IMR-90 (cell line): ENCODE data around the gene TNKS1BP1. TPM values are rescaled to one million over a fixed set of nuclear protein-coding genes. Genes with fewer than 3 reads are reported as not detected.

ENCODE experiments used
- ATAC-seq: fragments of 200-7000 bp; cut with Tn5 transposase; 2 replicates; pipeline ENCODE4 v1.9.1; 2020; ENCODE audit warnings: low read depth, mild to moderate bottlenecking, moderate library complexity
- BruUV-seq: library from RNA; stranded (reverse); fragments of 400-500 nt; replicated peaks from 2 replicates; lab custom pipeline; 2021; lab: Mats Ljungman, UMichigan
- CTCF ChIA-PET: fragments of 300-600 bp; formaldehyde crosslinking; extraction: SDS; loops from one replicate; lab custom pipeline; 2021; ENCODE audit warnings: antibody characterized with exemption; lab: Yijun Ruan, JAX
- POLR2A ChIA-PET: fragments of 300-600 bp; sonication (Branson Sonifier 250); formaldehyde crosslinking; loops from one replicate; lab custom pipeline; 2022; ENCODE audit warnings: antibody characterized with exemption; ENCODE audit not compliant: unreplicated experiment; lab: Charles Lee
- DNase-seq: peaks from one replicate; pipeline ENCODE4 v3.0.0; 2013
- H2AFZ ChIP-seq: replicated peaks from 2 replicates; pipeline ENCODE3; 2013; ENCODE audit warnings: low read length, mild to moderate bottlenecking; ENCODE audit not compliant: poor library complexity
- H2AK5ac ChIP-seq: 2 replicates; pipeline ENCODE4 v1.6.1; 2013; ENCODE audit warnings: low read depth, low read length, inconsistent platforms
- H2AK9ac ChIP-seq: replicated peaks from 2 replicates; pipeline ENCODE3; 2013; ENCODE audit warnings: mild to moderate bottlenecking, low read depth, low read length, moderate library complexity; ENCODE audit not compliant: poor library complexity
- H2BK120ac ChIP-seq: 2 replicates; pipeline ENCODE4 v1.6.1; 2013; ENCODE audit warnings: low read depth, low read length, inconsistent platforms
- H2BK15ac ChIP-seq: 3 replicates; pipeline ENCODE4 v1.6.1; 2013; ENCODE audit warnings: low read depth, low read length, inconsistent platforms
- H2BK20ac ChIP-seq: 2 replicates; pipeline ENCODE4 v1.6.1; 2013; ENCODE audit warnings: low read depth, mild to moderate bottlenecking, inconsistent platforms, low read length, moderate library complexity
- H2BK5ac ChIP-seq: 2 replicates; pipeline ENCODE4 v1.6.1; 2013; ENCODE audit warnings: mild to moderate bottlenecking, low read depth, low read length, inconsistent platforms; ENCODE audit not compliant: poor library complexity, severe bottlenecking
- H3K14ac ChIP-seq: replicated peaks from 2 replicates; pipeline ENCODE4 v1.6.1; 2013; ENCODE audit warnings: low read depth, low read length, inconsistent platforms
- H3K18ac ChIP-seq: 2 replicates; pipeline ENCODE4 v1.6.1; 2013; ENCODE audit warnings: low read depth, low read length, control low read depth
- H3K23ac ChIP-seq: 2 replicates; pipeline ENCODE4 v1.6.1; 2013; ENCODE audit warnings: low read depth, low read length, inconsistent platforms
- H3K27ac ChIP-seq: 2 replicates; pipeline ENCODE4 v1.5.1; 2013; ENCODE audit warnings: mild to moderate bottlenecking, control low read depth, low read length; ENCODE audit not compliant: insufficient read depth
- H3K27me3 ChIP-seq: 2 replicates; pipeline ENCODE4 v1.6.1; 2013; ENCODE audit warnings: low read length; ENCODE audit not compliant: control insufficient read depth, insufficient read depth
- H3K36me3 ChIP-seq: 2 replicates; pipeline ENCODE4 v1.6.1; 2013; ENCODE audit warnings: low read length, mixed read lengths; ENCODE audit not compliant: control insufficient read depth, insufficient read depth
- H3K4ac ChIP-seq: 2 replicates; pipeline ENCODE4 v1.6.1; 2013; ENCODE audit warnings: low read depth, low read length, inconsistent platforms
- H3K4me1 ChIP-seq: 2 replicates; pipeline ENCODE4 v1.6.1; 2013; ENCODE audit warnings: low read length, mixed read lengths; ENCODE audit not compliant: control insufficient read depth, insufficient read depth
- H3K4me2 ChIP-seq: 2 replicates; pipeline ENCODE4 v1.6.1; 2013; ENCODE audit warnings: low read depth, mild to moderate bottlenecking, control low read depth, low read length, moderate library complexity
- H3K4me3 ChIP-seq: 2 replicates; pipeline ENCODE4 v1.5.1; 2013; ENCODE audit warnings: low read depth, mild to moderate bottlenecking, control low read depth, low read length, moderate library complexity; ENCODE audit not compliant: insufficient read depth
- H3K56ac ChIP-seq: 2 replicates; pipeline ENCODE4 v1.6.1; 2013; ENCODE audit warnings: low read length, inconsistent platforms; ENCODE audit not compliant: insufficient read depth; ENCODE audit errors: extremely low read depth
- H3K79me1 ChIP-seq, 2 experiments: 2 replicates each; pipeline ENCODE4 v1.6.1; 2013; ENCODE audit warnings: low read length in 2 of 2, inconsistent platforms in 1 of 2, low read depth in 1 of 2
- H3K9ac ChIP-seq: 2 replicates; pipeline ENCODE4 v1.6.1; 2013; ENCODE audit warnings: low read depth, low read length, control low read depth
- H3K9me1 ChIP-seq: 2 replicates; pipeline ENCODE4 v1.6.1; 2013; ENCODE audit warnings: low read length, inconsistent platforms; ENCODE audit not compliant: insufficient read depth
- H3K9me3 ChIP-seq: 2 replicates; pipeline ENCODE4 v1.6.1; 2013; ENCODE audit warnings: low read length; ENCODE audit not compliant: control insufficient read depth, insufficient read depth
- H4K20me1 ChIP-seq: 2 replicates; pipeline ENCODE4 v1.6.1; 2013; ENCODE audit warnings: low read length, inconsistent platforms; ENCODE audit not compliant: insufficient read depth
- H4K5ac ChIP-seq: 2 replicates; pipeline ENCODE4 v1.6.1; 2013; ENCODE audit warnings: mild to moderate bottlenecking, low read depth, low read length, control low read depth
- H4K8ac ChIP-seq, 2 experiments: 2 replicates each; pipeline ENCODE4 v1.6.1; 2013; ENCODE audit warnings: low read depth in 2 of 2, low read length in 2 of 2, control low read depth in 1 of 2, inconsistent platforms in 1 of 2
- H4K91ac ChIP-seq: 2 replicates; pipeline ENCODE4 v1.6.1; 2013; ENCODE audit warnings: low read depth, low read length, inconsistent platforms; ENCODE audit not compliant: insufficient read depth
- BHLHE40 ChIP-seq: fragments of 150-350 bp; IDR thresholded peaks from 2 replicates; pipeline ENCODE4 v1.6.1; 2016; ENCODE audit warnings: mild to moderate bottlenecking, low read depth, low read length
- CEBPB ChIP-seq: IDR thresholded peaks from 2 replicates; pipeline ENCODE4 v1.6.1; 2012; ENCODE audit warnings: low read depth, low read length, improper control_type of control experiment
- CHD1 ChIP-seq: IDR thresholded peaks from 2 replicates; pipeline ENCODE4 v1.6.1; 2012; ENCODE audit warnings: low read depth, low read length, improper control_type of control experiment
- CTCF ChIP-seq: conservative IDR thresholded peaks from 2 replicates; pipeline ENCODE4 v1.5.1; 2012; ENCODE audit warnings: mild to moderate bottlenecking, low read depth, low read length, improper control_type of control experiment
- FOS ChIP-seq: fragments of 150-350 bp; IDR thresholded peaks from 2 replicates; pipeline ENCODE4 v1.6.1; 2016; ENCODE audit warnings: low read depth, low read length
- MAFK ChIP-seq: IDR thresholded peaks from 2 replicates; pipeline ENCODE4 v1.6.1; 2012; ENCODE audit warnings: low read depth, low read length, improper control_type of control experiment
- MAZ ChIP-seq: IDR thresholded peaks from 2 replicates; pipeline ENCODE4 v1.6.1; 2012; ENCODE audit warnings: low read depth, mild to moderate bottlenecking, low read length, improper control_type of control experiment, moderate library complexity, borderline replicate concordance
- MXI1 ChIP-seq: IDR thresholded peaks from 2 replicates; pipeline ENCODE4 v1.6.1; 2012; ENCODE audit warnings: low read depth, mild to moderate bottlenecking, low read length, moderate library complexity, borderline replicate concordance
- NFE2L2 ChIP-seq: fragments of 150-350 bp; IDR thresholded peaks from 2 replicates; pipeline ENCODE4 v1.6.1; 2016; ENCODE audit warnings: low read depth, mild to moderate bottlenecking, low read length
- POLR2A ChIP-seq: IDR thresholded peaks from 2 replicates; pipeline ENCODE4 v1.6.1; 2012; ENCODE audit warnings: mild to moderate bottlenecking, low read depth, low read length
- RAD21 ChIP-seq: IDR thresholded peaks from 2 replicates; pipeline ENCODE4 v1.6.1; 2012; ENCODE audit warnings: low read length, improper control_type of control experiment
- RCOR1 ChIP-seq: IDR thresholded peaks from 2 replicates; pipeline ENCODE4 v1.6.1; 2012; ENCODE audit warnings: mild to moderate bottlenecking, low read length, improper control_type of control experiment; ENCODE audit not compliant: insufficient replicate concordance
- RFX5 ChIP-seq: IDR thresholded peaks from 2 replicates; pipeline ENCODE4 v1.8.0; 2012; ENCODE audit warnings: low read depth, mild to moderate bottlenecking, low read length, moderate library complexity
- SMC3 ChIP-seq: fragments of 150-350 bp; IDR thresholded peaks from 2 replicates; pipeline ENCODE4 v1.6.1; 2016; ENCODE audit warnings: low read depth, mild to moderate bottlenecking, antibody characterized with exemption, low read length, moderate library complexity
- USF2 ChIP-seq: fragments of 150-350 bp; IDR thresholded peaks from 2 replicates; pipeline ENCODE4 v1.6.1; 2017; ENCODE audit warnings: mild to moderate bottlenecking, antibody characterized with exemption, low read length, low read depth
- WGBS, 2 experiments: methylation state at CpG; one replicate each; pipeline versions ENCODE4 v1.1.5 to v1.1.7; 2013; ENCODE audit warnings: missing lambda C conversion rate in 2 of 2; ENCODE audit not compliant: insufficient read length in 1 of 2; ENCODE audit errors: extremely low coverage in 2 of 2; 5-methylcytosine and 5-hydroxymethylcytosine counted together
- dilution Hi-C: fragments of 300-500 bp; cut with HindIII; formaldehyde crosslinking; loops from one replicate; pipeline ENCODE4 v1.14.3; 2018; ENCODE audit warnings: low sequenced_read_pairs; ENCODE audit not compliant: unreplicated experiment
- in situ Hi-C: fragments of 300-500 bp; cut with MboI; formaldehyde crosslinking; loops from 3 replicates; pipeline ENCODE4 v1.14.3; 2019; ENCODE audit warnings: low sequenced_read_pairs, inconsistent platforms, mixed read lengths
- intact Hi-C: fragments of 100-400 bp; cut with micrococcal nuclease; formaldehyde crosslinking; loops from 2 replicates; pipeline ENCODE4 v1.10.0; 2022
- polyA plus RNA-seq, 3 experiments: library from polyadenylated mRNA; depleted of rRNA; stranded (reverse); fragments of >200 nt; gene quantifications; 2 replicates each; pipeline ENCODE4 v1.2.3, GENCODE V29; 2012; ENCODE audit warnings: low replicate concordance in 1 of 3
- total RNA-seq: library from RNA; depleted of rRNA; stranded (reverse); fragments of >200 nt; gene quantifications from 2 replicates; pipeline ENCODE4 v1.2.3, GENCODE V29; 2012
- TF ChIP-seq, protein P1 (sequence below): fragments of 150-350 bp; IDR thresholded peaks from 2 replicates; pipeline ENCODE4 v1.6.1; 2016; ENCODE audit warnings: low read depth, mild to moderate bottlenecking, low read length, moderate library complexity, borderline replicate concordance

TNKS1BP1 gene
- total and polyA plus RNA-seq, 2 of the 4 experiments (the other 2 are of a cell fraction) = 31.7 to 71.4 TPM

DNA sequence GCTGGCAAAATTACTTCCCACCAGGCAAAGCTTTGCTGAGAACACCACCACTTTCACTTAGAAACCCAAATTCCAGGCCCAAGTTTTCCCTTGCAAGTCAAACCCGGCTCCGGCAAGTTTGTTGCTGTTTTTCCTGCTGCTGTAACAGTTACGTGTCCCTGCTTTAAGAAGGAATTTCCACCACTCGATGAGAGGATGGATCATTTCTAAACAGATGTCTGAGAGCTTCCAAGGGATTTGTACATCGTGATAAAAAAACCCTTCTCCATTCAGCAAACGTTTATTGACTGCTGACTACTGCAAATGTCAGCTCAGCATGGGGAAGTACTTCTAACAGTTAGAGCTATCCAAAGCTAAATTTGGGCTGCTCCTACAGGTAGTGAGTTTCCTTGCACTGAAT, 33.1 kb upstream of the TNKS1BP1 start:
- Histone ChIP-seq H2BK15ac (no peak overlapping the region), H2AFZ (no peak overlapping the region), H3K9me1 (no peaks in the 10 kb centered on the region), H4K91ac (no peak overlapping the region), H2AK9ac (no peak overlapping the region), H2BK5ac (no peak overlapping the region), H3K4me3 (no peak overlapping the region), H3K9me3 (no peaks in the 10 kb centered on the region), H3K14ac (no peak overlapping the region), H4K8ac (no peak overlapping the region), H3K9ac (no peak overlapping the region), H3K27me3 (peaks cover 37% of the 10 kb centered on the region), H3K4ac (no peak overlapping the region), H3K18ac (no peak overlapping the region), H2BK20ac (no peak overlapping the region), H4K20me1 (no peaks in the 10 kb centered on the region), H3K56ac (no peak overlapping the region), H3K36me3 (no peaks in the 10 kb centered on the region), H2AK5ac (no peak overlapping the region), H3K27ac (no peak overlapping the region), H2BK120ac (no peak overlapping the region), H3K4me2 (0 out of 2 replicates have a peak overlapping the region, but pooled peaks have one; percentile 18), H4K5ac (no peak overlapping the region), H3K4me1 (no peaks in the 10 kb centered on the region), H3K23ac (no peak overlapping the region), H3K79me1 (no peaks in the 10 kb centered on the region)
- intact Hi-C loops = no loop called here
- peak; percentile 54 for DNase-seq
- no CpG with 5 or more reads among the region's 6 CpGs for WGBS, 2 experiments
- in situ Hi-C loops = loop anchor here (25.0 kb wide), 1 partner anchor 521 kb away; no protein-coding TSS in a partner anchor
- POLR2A ChIA-PET = no interaction called here
- BruUV-seq = no TSS peak
- no peak for TF ChIP-seq MXI1
- TF ChIP-seq MAZ = no peak
- no peak for TF ChIP-seq CTCF
- TF ChIP-seq, protein P1, sequence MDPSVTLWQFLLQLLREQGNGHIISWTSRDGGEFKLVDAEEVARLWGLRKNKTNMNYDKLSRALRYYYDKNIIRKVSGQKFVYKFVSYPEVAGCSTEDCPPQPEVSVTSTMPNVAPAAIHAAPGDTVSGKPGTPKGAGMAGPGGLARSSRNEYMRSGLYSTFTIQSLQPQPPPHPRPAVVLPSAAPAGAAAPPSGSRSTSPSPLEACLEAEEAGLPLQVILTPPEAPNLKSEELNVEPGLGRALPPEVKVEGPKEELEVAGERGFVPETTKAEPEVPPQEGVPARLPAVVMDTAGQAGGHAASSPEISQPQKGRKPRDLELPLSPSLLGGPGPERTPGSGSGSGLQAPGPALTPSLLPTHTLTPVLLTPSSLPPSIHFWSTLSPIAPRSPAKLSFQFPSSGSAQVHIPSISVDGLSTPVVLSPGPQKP = no peak
- no peak for TF ChIP-seq FOS
- no peak for TF ChIP-seq USF2
- TF ChIP-seq BHLHE40 = no peak
- no peak for TF ChIP-seq RAD21
- TF ChIP-seq POLR2A = no peak
- no peak for TF ChIP-seq NFE2L2
- TF ChIP-seq SMC3 = no peak
- no peak for TF ChIP-seq CHD1
- TF ChIP-seq RFX5 = no peak
- no peak for TF ChIP-seq RCOR1
- TF ChIP-seq MAFK = no peak
- TF ChIP-seq CEBPB = no peak
- peak; percentile 72 for ATAC-seq
- CTCF ChIA-PET = no interaction called here
- dilution Hi-C loops = no loop called here
